Naive thymus-derived CD4-positive, alpha-beta T cell (primary cell): ENCODE measurements around the gene CD69. TPM values are rescaled to one million over a fixed set of nuclear protein-coding genes. Genes with fewer than 3 reads are reported as not detected.

ENCODE experiments used
- ATAC-seq: fragments of 150-1000 bp; cut with Tn5 transposase; 2 replicates; pipeline ENCODE4 v1.10.0; 2021; ENCODE audit warnings: mild to moderate bottlenecking, moderate library complexity
- CTCF ChIA-PET: fragments of 350-600 bp; sonication (Branson Sonifier 250); formaldehyde crosslinking; loops from one replicate; lab custom pipeline; 2021; ENCODE audit warnings: antibody characterized with exemption; lab: Charles Lee
- POLR2A ChIA-PET: fragments of 350-600 bp; sonication (Branson Sonifier 250); formaldehyde crosslinking; loops from one replicate; lab custom pipeline; 2021; ENCODE audit warnings: antibody characterized with exemption, inconsistent platforms; lab: Charles Lee
- DNase-seq, 9 donors: peaks; one replicate each; pipeline versions ENCODE4 v3.0.0 to v3.0.0-alpha.2; 2020 to 2022; ENCODE audit warnings: mixed read lengths in 1 of 9
- H3K27ac ChIP-seq: one replicate; pipeline ENCODE4 v1.7.0; 2013; ENCODE audit warnings: mild to moderate bottlenecking, low read depth, low read length, moderate library complexity
- H3K27me3 ChIP-seq, 2 donors: one replicate each; pipeline ENCODE4 v1.7.0; 2013; ENCODE audit warnings: low read length in 2 of 2, mild to moderate bottlenecking in 2 of 2, moderate library complexity in 2 of 2; ENCODE audit not compliant: control insufficient read depth in 2 of 2, insufficient read depth in 2 of 2
- H3K36me3 ChIP-seq, 3 experiments: 1 replicate in 2 of 3; 2 replicates in 1 of 3; pipeline ENCODE4 v1.7.0; 2013; ENCODE audit warnings: low read length in 3 of 3, mild to moderate bottlenecking in 3 of 3, moderate library complexity in 1 of 3; ENCODE audit not compliant: insufficient read depth in 3 of 3, control insufficient read depth in 2 of 3
- H3K4me1 ChIP-seq, 2 donors: one replicate each; pipeline ENCODE4 v1.7.0; 2013; ENCODE audit warnings: low read length in 2 of 2, mild to moderate bottlenecking in 2 of 2, moderate library complexity in 1 of 2; ENCODE audit not compliant: control insufficient read depth in 2 of 2, insufficient read depth in 2 of 2
- H3K4me3 ChIP-seq: 2 replicates; pipeline ENCODE4 v1.7.0; 2013; ENCODE audit warnings: mild to moderate bottlenecking, low read length
- H3K9me3 ChIP-seq, 3 experiments: 1 replicate in 2 of 3; 2 replicates in 1 of 3; pipeline ENCODE4 v1.7.0; 2013; ENCODE audit warnings: low read length in 3 of 3; ENCODE audit not compliant: control insufficient read depth in 2 of 3
- H3K27ac Mint-ChIP-seq, 9 donors: one replicate each; pipeline ENCODE4 v1.8.0; 2020 to 2022; ENCODE audit warnings: mixed read lengths in 9 of 9, mild to moderate bottlenecking in 8 of 9, moderate library complexity in 5 of 9, inconsistent platforms in 2 of 9
- H3K27me3 Mint-ChIP-seq, 5 donors: one replicate each; pipeline ENCODE4 v1.8.0; 2021 to 2022; ENCODE audit warnings: mixed read lengths in 5 of 5, mild to moderate bottlenecking in 1 of 5
- H3K36me3 Mint-ChIP-seq, 5 donors: one replicate each; pipeline ENCODE4 v1.8.0; 2020 to 2022; ENCODE audit warnings: mixed read lengths in 5 of 5, mild to moderate bottlenecking in 3 of 5, inconsistent platforms in 1 of 5
- H3K4me1 Mint-ChIP-seq, 7 donors: one replicate each; pipeline ENCODE4 v1.8.0; 2020 to 2022; ENCODE audit warnings: mixed read lengths in 7 of 7, mild to moderate bottlenecking in 3 of 7, inconsistent platforms in 1 of 7
- H3K4me3 Mint-ChIP-seq, 10 donors: one replicate each; pipeline ENCODE4 v1.8.0; 2020 to 2022; ENCODE audit warnings: mild to moderate bottlenecking in 10 of 10, mixed read lengths in 10 of 10, moderate library complexity in 6 of 10, inconsistent platforms in 2 of 10
- H3K9me3 Mint-ChIP-seq, 11 donors: one replicate each; pipeline ENCODE4 v1.8.0; 2020 to 2022; ENCODE audit warnings: mixed read lengths in 11 of 11, mild to moderate bottlenecking in 4 of 11, inconsistent platforms in 1 of 11, moderate library complexity in 1 of 11
- intact Hi-C, 2 donors: fragments of 100-400 bp; cut with micrococcal nuclease; formaldehyde crosslinking; loops; one replicate each; pipeline ENCODE4 v1.15.1; 2023
- polyA plus RNA-seq, 2 donors: library from polyadenylated mRNA; unstranded; fragments of 300-500 nt; fragmentation: Illumina TruSeq; gene quantifications; one replicate each; pipeline ENCODE4 v1.2.3, GENCODE V29; 2021
- total RNA-seq, 6 experiments: library from RNA in 5 of 6; stranded (reverse) in 5 of 6; gene quantifications; 1 replicate in 5 of 6; 2 replicates in 1 of 6; pipeline ENCODE4 v1.2.3 and lab custom pipeline; 2021 to 2026

Gene CD69
- total and polyA plus RNA-seq, 7 experiments from 2014 or later: 25.8 to 588 (median 125) TPM

GRCh38 chr12:9730011-9730410 lies 30.7 kb downstream of the CD69 start:
- H3K4me1 Mint-ChIP-seq: peaks cover 0 to 52% (median 20%) of the 10 kb centered on the region in 7 donors
- DNase-seq: no peak
- POLR2A ChIA-PET: interaction anchor here (0.9 to 1.2 kb wide), 6 partner anchors 12 to 27 kb away, joined by 3 to 10 read pairs (median 4); no protein-coding TSS in a partner anchor
- peaks cover 0 to 5% (median 0%) of the 10 kb centered on the region in 11 donors for H3K9me3 Mint-ChIP-seq
- H3K27ac ChIP-seq: no peak overlapping the region
- H3K9me3 ChIP-seq: no peaks in the 10 kb centered on the region
- CTCF ChIA-PET: interaction anchor here (0.6 to 1.3 kb wide), 4 partner anchors 13 to 94 kb away, joined by 3 to 7 read pairs (median 4); partner anchors contain the start of gene CLEC2D
- no peaks in the 10 kb centered on the region for H3K27me3 ChIP-seq
- ATAC-seq: no peak
- no peaks in the 10 kb centered on the region for H3K27me3 Mint-ChIP-seq
- no peaks in the 10 kb centered on the region for H3K4me1 ChIP-seq
- no peaks in the 10 kb centered on the region for H3K36me3 ChIP-seq
- H3K27ac Mint-ChIP-seq: peak overlapping the region in 1 of 9 donors; percentile 9
- H3K36me3 Mint-ChIP-seq: peaks cover 0 to 15% (median 0%) of the 10 kb centered on the region in 5 donors
- intact Hi-C loops: loop anchor here in 1 of 2 donors (2.0 kb wide), 1 partner anchor 19 kb away; no protein-coding TSS in a partner anchor
- no peak overlapping the region for H3K4me3 ChIP-seq
- H3K4me3 Mint-ChIP-seq: no peak overlapping the region

- H3K4me1 ChIP-seq: no peaks in the 10 kb centered on the region
- H3K4me1 Mint-ChIP-seq: peaks cover 0 to 54% (median 20%) of the 10 kb centered on the region in 7 donors
- CTCF ChIA-PET: interaction anchor here (0.6 kb wide), 1 partner anchor 18 kb away, joined by 3 read pairs; no protein-coding TSS in a partner anchor
- no peak overlapping the region for H3K27ac ChIP-seq
- no peaks in the 10 kb centered on the region for H3K27me3 Mint-ChIP-seq
- H3K27ac Mint-ChIP-seq: no peak overlapping the region
- intact Hi-C loops: loop anchor here in 1 of 2 donors (1.0 to 2.0 kb wide), 2 partner anchors 8 to 14 kb away; no protein-coding TSS in a partner anchor
- H3K36me3 ChIP-seq: no peaks in the 10 kb centered on the region
- POLR2A ChIA-PET: interaction anchor here (0.5 to 1.2 kb wide), 4 partner anchors 12 to 73 kb away, joined by 3 to 4 read pairs (median 4); no protein-coding TSS in a partner anchor
- H3K36me3 Mint-ChIP-seq: peaks cover 0 to 14% (median 0%) of the 10 kb centered on the region in 5 donors
- H3K4me3 ChIP-seq: no peak overlapping the region
- no peaks in the 10 kb centered on the region for H3K27me3 ChIP-seq
- H3K9me3 ChIP-seq: no peaks in the 10 kb centered on the region
- DNase-seq (no peak), ATAC-seq (no peak)
- H3K9me3 Mint-ChIP-seq: peaks cover 0 to 5% (median 0%) of the 10 kb centered on the region in 11 donors
- H3K4me3 Mint-ChIP-seq: no peak overlapping the region
Measured at GRCh38 chr12:9729082-9729481, 31.6 kb downstream of the CD69 start.

- no peaks in the 10 kb centered on the region for H3K27me3 ChIP-seq
- CTCF ChIA-PET: interaction anchor here (0.7 kb wide), 1 partner anchor 159 kb away, joined by 3 read pairs; no protein-coding TSS in a partner anchor
- no peak overlapping the region for H3K4me3 Mint-ChIP-seq
Measured at GRCh38 chr12:9727813-9728212, 32.9 kb downstream of the CD69 start.

GRCh38 chr12:9725213-9725870 lies 35.4 kb downstream of the CD69 start:
- H3K36me3 Mint-ChIP-seq: peaks cover 0 to 32% (median 0%) of the 10 kb centered on the region in 5 donors
- Histone ChIP-seq H3K27ac (no peak overlapping the region), H3K4me3 (no peak overlapping the region), H3K9me3 (no peaks in the 10 kb centered on the region), H3K27me3 (no peaks in the 10 kb centered on the region), H3K36me3 (no peaks in the 10 kb centered on the region), H3K4me1 (no peaks in the 10 kb centered on the region)
- H3K27me3 Mint-ChIP-seq: no peaks in the 10 kb centered on the region
- H3K4me1 Mint-ChIP-seq: peaks cover 2 to 46% (median 16%) of the 10 kb centered on the region in 7 donors
- H3K27ac Mint-ChIP-seq: no peak overlapping the region
- intact Hi-C loops: loop anchor here (2.0 kb wide), 2 partner anchors 17 to 19 kb away; no protein-coding TSS in a partner anchor
- ATAC-seq (no peak), DNase-seq (no peak)
- ChIA-PET CTCF (interaction anchor here (0.6 to 1.0 kb wide), 2 partner anchors 17 to 1853 kb away, joined by 3 to 7 read pairs; no protein-coding TSS in a partner anchor), POLR2A (interaction anchor here (0.6 to 1.0 kb wide), 3 partner anchors 14 to 72 kb away, joined by 3 to 5 read pairs (median 3); no protein-coding TSS in a partner anchor)
- H3K9me3 Mint-ChIP-seq: no peaks in the 10 kb centered on the region
- H3K4me3 Mint-ChIP-seq: no peak overlapping the region

More at GRCh38 chr12:9727813-9728212, 32.9 kb downstream of the CD69 start:
- Mint-ChIP-seq H3K27ac (no peak overlapping the region), H3K9me3 (peaks cover 0 to 3% (median 0%) of the 10 kb centered on the region in 11 donors), H3K36me3 (peaks cover 0 to 17% (median 0%) of the 10 kb centered on the region in 5 donors), H3K27me3 (no peaks in the 10 kb centered on the region), H3K4me1 (peaks cover 0 to 52% (median 16%) of the 10 kb centered on the region in 7 donors)
- H3K4me3 ChIP-seq: no peak overlapping the region
- no peaks in the 10 kb centered on the region for H3K36me3 ChIP-seq
- H3K4me1 ChIP-seq: no peaks in the 10 kb centered on the region
- no peak overlapping the region for H3K27ac ChIP-seq
- ATAC-seq (no peak), DNase-seq (no peak)
- intact Hi-C loops: loop anchor here in 1 of 2 donors (2.0 kb wide), 1 partner anchor 15 kb away; no protein-coding TSS in a partner anchor
- no peaks in the 10 kb centered on the region for H3K9me3 ChIP-seq
- POLR2A ChIA-PET: no interaction called here

- intact Hi-C loops: loop anchor here (2.0 kb wide), 2 partner anchors 15 to 17 kb away; no protein-coding TSS in a partner anchor
- H3K27ac Mint-ChIP-seq: no peak overlapping the region
- H3K36me3 Mint-ChIP-seq: peaks cover 0 to 34% (median 0%) of the 10 kb centered on the region in 5 donors
- no peak overlapping the region for H3K4me3 ChIP-seq
- DNase-seq (no peak), ATAC-seq (no peak)
- H3K36me3 ChIP-seq: no peaks in the 10 kb centered on the region
- no peaks in the 10 kb centered on the region for H3K27me3 ChIP-seq
- no peaks in the 10 kb centered on the region for H3K27me3 Mint-ChIP-seq
- no peak overlapping the region for H3K27ac ChIP-seq
- ChIA-PET CTCF (no interaction called here), POLR2A (interaction anchor here (0.7 to 1.0 kb wide), 2 partner anchors 74 to 256 kb away, joined by 4 to 5 read pairs; no protein-coding TSS in a partner anchor)
- no peak overlapping the region for H3K4me3 Mint-ChIP-seq
- H3K4me1 Mint-ChIP-seq: peaks cover 2 to 41% (median 19%) of the 10 kb centered on the region in 7 donors
- H3K4me1 ChIP-seq: no peaks in the 10 kb centered on the region
- no peaks in the 10 kb centered on the region for H3K9me3 Mint-ChIP-seq
- H3K9me3 ChIP-seq: no peaks in the 10 kb centered on the region
Measured at GRCh38 chr12:9724023-9724422, 36.7 kb downstream of the CD69 start.

- H3K36me3 ChIP-seq: no peaks in the 10 kb centered on the region
- DNase-seq (no peak), ATAC-seq (peak; percentile 42)
- H3K36me3 Mint-ChIP-seq: peaks cover 0 to 35% (median 0%) of the 10 kb centered on the region in 5 donors
- no peak overlapping the region for H3K4me3 Mint-ChIP-seq
- H3K27me3 Mint-ChIP-seq: no peaks in the 10 kb centered on the region
- no peaks in the 10 kb centered on the region for H3K27me3 ChIP-seq
- ChIA-PET CTCF (interaction anchor here (0.6 to 1.8 kb wide), 2 partner anchors 13 to 21 kb away, joined by 4 to 7 read pairs; no protein-coding TSS in a partner anchor), POLR2A (interaction anchor here (0.6 to 1.2 kb wide), 6 partner anchors 10 to 52 kb away, joined by 3 to 5 read pairs (median 3); partner anchors contain the start of gene CLEC2D)
- intact Hi-C loops: no loop called here
- no peak overlapping the region for H3K27ac ChIP-seq
- H3K27ac Mint-ChIP-seq: peak overlapping the region in 2 of 9 donors; percentile 18 to 66
- peaks cover 2 to 40% (median 20%) of the 10 kb centered on the region in 7 donors for H3K4me1 Mint-ChIP-seq
- no peaks in the 10 kb centered on the region for H3K4me1 ChIP-seq
- no peaks in the 10 kb centered on the region for H3K9me3 Mint-ChIP-seq
- H3K9me3 ChIP-seq: no peaks in the 10 kb centered on the region
- no peak overlapping the region for H3K4me3 ChIP-seq
Measured at GRCh38 chr12:9721394-9722092, 39.2 kb downstream of the CD69 start.
